ACC112 (cell line): ENCODE data around the gene VCAM1.

Source experiments
- H2AFZ ChIP-seq: fragments of 200-600 bp; sonication (generic); one replicate; pipeline ENCODE4 v1.6.0; 2017; ENCODE audit warnings: antibody characterized with exemption, low read length; ENCODE audit not compliant: unreplicated experiment
- H3K27ac ChIP-seq: fragments of 200-600 bp; sonication (generic); 2 replicates; pipeline ENCODE4 v1.5.1; 2014; ENCODE audit warnings: low read depth, mild to moderate bottlenecking, antibody characterized with exemption, low read length, moderate library complexity
- H3K27me3 ChIP-seq: fragments of 200-600 bp; sonication (generic); 2 replicates; pipeline ENCODE4 v1.6.1; 2014; ENCODE audit warnings: mild to moderate bottlenecking, antibody characterized with exemption, low read length, moderate library complexity, mixed read lengths; ENCODE audit not compliant: insufficient read depth
- H3K36me3 ChIP-seq: fragments of 200-600 bp; sonication (generic); 2 replicates; pipeline ENCODE4 v1.6.1; 2016; ENCODE audit warnings: mild to moderate bottlenecking, antibody characterized with exemption, low read length, moderate library complexity, mixed read lengths; ENCODE audit not compliant: insufficient read depth
- H3K4me1 ChIP-seq: fragments of 200-600 bp; sonication (generic); one replicate; pipeline ENCODE4 v1.6.1; 2016; ENCODE audit warnings: low read length, mixed read lengths; ENCODE audit not compliant: insufficient read depth, unreplicated experiment, control insufficient read depth
- H3K4me3 ChIP-seq: fragments of 200-600 bp; sonication (generic); 2 replicates; pipeline ENCODE4 v1.5.1; 2014; ENCODE audit warnings: mild to moderate bottlenecking, low read depth, low read length
- H3K79me2 ChIP-seq: fragments of 200-600 bp; sonication (generic); one replicate; pipeline ENCODE4 v1.6.0; 2016; ENCODE audit warnings: low read length; ENCODE audit not compliant: control insufficient read depth, unreplicated experiment, insufficient read depth

The VCAM1 gene

GRCh38 chr1:100719490-100719889 is at the start of gene VCAM1:
Gene VCAM1 (plus strand): TSS chr1:100719742. CDS start chr1:100719861, 119 bp downstream.
- Histone ChIP-seq H3K79me2 (no peaks in the 10 kb centered on the region), H3K27me3 (no peaks in the 10 kb centered on the region), H2AFZ (peak within 1 kb of the TSS; percentile 98), H3K4me3 (peak within 1 kb of the TSS; percentile 73), H3K4me1 (peaks cover 19% of the 10 kb centered on the region), H3K36me3 (0 out of 2 replicates have a peak, but pooled peaks cover 3% of the 10 kb centered on the region), H3K27ac (peak within 1 kb of the TSS; percentile 71)

GRCh38 chr1:100670083-100670482 is 49.5 kb upstream of the VCAM1 start:
- Histone ChIP-seq H3K36me3 (no peaks in the 10 kb centered on the region), H2AFZ (no peak overlapping the region), H3K4me1 (peaks cover 8% of the 10 kb centered on the region), H3K4me3 (no peak overlapping the region), H3K27me3 (no peaks in the 10 kb centered on the region), H3K27ac (no peak overlapping the region), H3K79me2 (no peaks in the 10 kb centered on the region)

- Histone ChIP-seq H3K79me2 (no peaks in the 10 kb centered on the region), H3K27me3 (no peaks in the 10 kb centered on the region), H3K4me1 (peaks cover 8% of the 10 kb centered on the region), H3K27ac (no peak overlapping the region), H3K36me3 (no peaks in the 10 kb centered on the region), H2AFZ (no peak overlapping the region), H3K4me3 (no peak overlapping the region)
These were observed 47.9 kb upstream of the VCAM1 start for GRCh38 chr1:100671601-100672000.

- Histone ChIP-seq H3K36me3 (no peaks in the 10 kb centered on the region), H3K4me3 (no peak overlapping the region), H3K27me3 (no peaks in the 10 kb centered on the region), H3K27ac (no peak overlapping the region), H2AFZ (no peak overlapping the region), H3K79me2 (no peaks in the 10 kb centered on the region), H3K4me1 (no peaks in the 10 kb centered on the region)
These were observed 35.8 kb upstream of the VCAM1 start for GRCh38 chr1:100683448-100684349.

- Histone ChIP-seq H2AFZ (no peak overlapping the region), H3K4me3 (no peak overlapping the region), H3K27me3 (no peaks in the 10 kb centered on the region), H3K4me1 (peaks cover 22% of the 10 kb centered on the region), H3K36me3 (no peaks in the 10 kb centered on the region), H3K79me2 (no peaks in the 10 kb centered on the region), H3K27ac (peak overlapping the region; percentile 44)
These were observed 19.8 kb upstream of the VCAM1 start for GRCh38 chr1:100699744-100700143.

- no peak overlapping the region for H3K27ac ChIP-seq
- H2AFZ ChIP-seq = no peak overlapping the region
- peaks cover 22% of the 10 kb centered on the region for H3K4me1 ChIP-seq
- H3K27me3 ChIP-seq = no peaks in the 10 kb centered on the region
- no peaks in the 10 kb centered on the region for H3K79me2 ChIP-seq
- H3K36me3 ChIP-seq = no peaks in the 10 kb centered on the region
- no peak overlapping the region; the same call in 1 of the 2 replicates for H3K4me3 ChIP-seq
These were observed 19.0 kb upstream of the VCAM1 start for GRCh38 chr1:100700586-100700985.

GRCh38 chr1:100703052-100703451 is 16.5 kb upstream of the VCAM1 start:
- Histone ChIP-seq H3K27ac (no peak overlapping the region), H2AFZ (no peak overlapping the region)

GRCh38 chr1:100703716-100704115 is 15.8 kb upstream of the VCAM1 start:
- no peaks in the 10 kb centered on the region for H3K79me2 ChIP-seq
- no peak overlapping the region for H3K27ac ChIP-seq
- no peak overlapping the region for H3K4me3 ChIP-seq
- no peaks in the 10 kb centered on the region for H3K27me3 ChIP-seq
- peaks cover 22% of the 10 kb centered on the region for H3K4me1 ChIP-seq
- H2AFZ ChIP-seq = peak overlapping the region; percentile 17
- H3K36me3 ChIP-seq = no peaks in the 10 kb centered on the region

More at GRCh38 chr1:100703052-100703451, 16.5 kb upstream of the VCAM1 start:
- H3K27me3 ChIP-seq = no peaks in the 10 kb centered on the region
- no peak overlapping the region for H3K4me3 ChIP-seq
- no peaks in the 10 kb centered on the region for H3K36me3 ChIP-seq
- peaks cover 22% of the 10 kb centered on the region for H3K4me1 ChIP-seq
- no peaks in the 10 kb centered on the region for H3K79me2 ChIP-seq

- no peak overlapping the region for H3K4me3 ChIP-seq
These were observed 15.1 kb upstream of the VCAM1 start for GRCh38 chr1:100704473-100704872.

GRCh38 chr1:100706296-100706695 is 13.2 kb upstream of the VCAM1 start:
- Histone ChIP-seq H2AFZ (no peak overlapping the region), H3K27me3 (no peaks in the 10 kb centered on the region), H3K4me3 (no peak overlapping the region), H3K27ac (no peak overlapping the region), H3K36me3 (no peaks in the 10 kb centered on the region), H3K79me2 (no peaks in the 10 kb centered on the region), H3K4me1 (peaks cover 6% of the 10 kb centered on the region)

More at GRCh38 chr1:100704473-100704872, 15.1 kb upstream of the VCAM1 start:
- Histone ChIP-seq H3K79me2 (no peaks in the 10 kb centered on the region), H3K27ac (no peak overlapping the region), H2AFZ (no peak overlapping the region), H3K36me3 (no peaks in the 10 kb centered on the region), H3K27me3 (no peaks in the 10 kb centered on the region), H3K4me1 (peaks cover 19% of the 10 kb centered on the region)

- no peaks in the 10 kb centered on the region for H3K79me2 ChIP-seq
- H3K4me1 ChIP-seq = peaks cover 10% of the 10 kb centered on the region
- no peak overlapping the region for H3K4me3 ChIP-seq
- no peak overlapping the region for H3K27ac ChIP-seq
- no peaks in the 10 kb centered on the region for H3K36me3 ChIP-seq
- H2AFZ ChIP-seq = no peak overlapping the region
- H3K27me3 ChIP-seq = no peaks in the 10 kb centered on the region
These were observed 12.7 kb upstream of the VCAM1 start for GRCh38 chr1:100706856-100707255.
